ENCODE measurements around the gene NUDT3. TPM values are rescaled to one million over a fixed set of nuclear protein-coding genes. Genes with fewer than 3 reads are reported as not detected.
"Not testable (repeated sequence)": the region's sequence is repeated elsewhere in the genome, so short reads cannot be mapped to it uniquely, and the experiment has no call there.

NUDT3 gene
- total RNA-seq, 1 donor from 2014 or later, result 16.6 TPM

DNA sequence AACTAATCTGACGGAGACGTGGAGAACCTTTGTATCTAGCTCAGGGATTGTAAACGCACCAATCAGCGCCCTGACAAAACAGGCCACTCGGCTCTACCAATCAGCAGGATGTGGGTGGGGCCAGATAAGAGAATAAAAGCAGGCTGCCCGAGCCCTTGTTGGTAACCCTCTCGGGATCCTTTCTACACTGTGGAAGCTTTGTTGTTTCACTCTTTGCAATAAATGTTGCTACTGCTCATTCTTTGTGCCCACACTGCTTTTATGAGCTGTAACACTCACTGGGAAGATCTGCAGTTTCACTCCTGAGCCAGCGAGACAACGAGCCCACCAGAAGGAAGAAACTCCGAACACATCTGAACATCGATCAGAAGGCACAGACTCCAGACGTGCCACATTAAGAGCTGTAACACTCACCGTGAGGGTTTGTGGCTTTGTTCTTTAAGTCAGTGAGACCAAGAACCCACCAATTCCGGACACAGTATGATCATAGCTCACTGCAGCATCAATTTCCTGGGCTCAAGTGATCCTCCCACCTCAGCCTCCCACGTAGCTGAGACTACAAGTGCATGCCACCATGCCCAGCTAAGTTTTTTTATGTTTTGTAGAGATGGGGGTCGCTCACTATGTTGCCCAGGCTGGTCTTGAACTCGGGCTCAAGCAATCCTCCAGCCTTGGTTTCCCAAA is 122.7 kb downstream of the NUDT3 start:
- ATAC-seq; DNase-seq (ENCODE audit: low spot score): not testable (repeated sequence)

DNA sequence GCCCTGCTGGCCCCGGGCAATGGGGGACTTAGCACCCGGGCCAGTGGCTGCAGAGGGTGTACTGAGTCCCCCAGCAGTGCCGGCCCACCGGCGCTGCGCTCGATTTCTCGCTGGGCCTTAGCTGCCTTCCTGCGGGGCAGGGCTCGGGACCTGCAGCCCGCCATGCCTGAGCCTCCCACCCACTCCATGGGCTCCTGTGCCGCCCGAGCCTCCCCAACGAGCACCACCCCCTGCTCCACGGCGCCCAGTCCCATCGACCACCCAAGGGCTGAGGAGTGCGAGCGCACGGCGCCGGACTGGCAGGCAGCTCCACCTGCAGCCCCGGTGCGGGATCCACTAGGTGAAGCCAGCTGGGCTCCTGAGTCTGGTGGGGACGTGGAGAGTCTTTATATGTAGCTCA is 123.3 kb downstream of the NUDT3 start:
- not testable (repeated sequence) for DNase-seq (ENCODE audit: low spot score); ATAC-seq

DNA sequence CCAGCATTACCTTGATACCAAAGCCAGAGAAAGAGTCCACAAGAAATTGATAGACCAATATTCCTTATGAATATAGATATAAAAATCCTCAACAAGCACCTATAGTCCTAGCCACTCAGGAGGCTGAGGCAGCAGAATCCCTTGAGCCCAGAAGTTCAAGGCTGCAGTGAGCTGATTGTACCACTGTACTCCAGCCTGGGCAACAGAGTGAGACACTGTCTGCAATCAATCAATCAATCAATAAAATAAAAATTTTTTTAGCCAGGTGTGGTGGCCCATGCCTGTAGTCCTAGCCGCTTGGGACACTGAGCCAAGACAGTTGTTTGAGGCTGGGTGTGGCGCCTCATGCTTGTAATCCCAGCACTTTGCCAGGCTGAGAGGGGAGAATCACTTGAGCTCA is 124.7 kb downstream of the NUDT3 start:
- DNase-seq (ENCODE audit: low spot score) (no peak), ATAC-seq (no peak)

DNA sequence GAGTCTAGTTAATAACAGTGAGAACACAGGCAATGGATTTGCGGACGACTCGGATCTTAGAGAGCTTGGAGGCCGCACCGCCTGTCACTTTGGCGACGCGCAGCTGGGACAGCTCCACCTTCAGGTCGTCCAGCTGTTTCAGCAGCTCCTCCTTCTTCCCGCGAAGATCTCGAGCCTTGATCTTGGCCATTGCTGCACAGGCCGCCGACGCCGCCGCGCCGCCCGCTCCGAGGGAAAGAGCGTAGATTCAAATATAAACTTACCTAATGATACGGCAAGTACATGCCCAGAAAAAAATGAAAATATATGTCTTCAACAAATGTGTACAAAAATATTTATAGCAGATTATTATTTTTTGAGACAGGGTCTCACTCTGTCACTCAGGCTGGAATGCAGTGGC is 129.0 kb downstream of the NUDT3 start:
- ATAC-seq, result not testable (repeated sequence)

DNA sequence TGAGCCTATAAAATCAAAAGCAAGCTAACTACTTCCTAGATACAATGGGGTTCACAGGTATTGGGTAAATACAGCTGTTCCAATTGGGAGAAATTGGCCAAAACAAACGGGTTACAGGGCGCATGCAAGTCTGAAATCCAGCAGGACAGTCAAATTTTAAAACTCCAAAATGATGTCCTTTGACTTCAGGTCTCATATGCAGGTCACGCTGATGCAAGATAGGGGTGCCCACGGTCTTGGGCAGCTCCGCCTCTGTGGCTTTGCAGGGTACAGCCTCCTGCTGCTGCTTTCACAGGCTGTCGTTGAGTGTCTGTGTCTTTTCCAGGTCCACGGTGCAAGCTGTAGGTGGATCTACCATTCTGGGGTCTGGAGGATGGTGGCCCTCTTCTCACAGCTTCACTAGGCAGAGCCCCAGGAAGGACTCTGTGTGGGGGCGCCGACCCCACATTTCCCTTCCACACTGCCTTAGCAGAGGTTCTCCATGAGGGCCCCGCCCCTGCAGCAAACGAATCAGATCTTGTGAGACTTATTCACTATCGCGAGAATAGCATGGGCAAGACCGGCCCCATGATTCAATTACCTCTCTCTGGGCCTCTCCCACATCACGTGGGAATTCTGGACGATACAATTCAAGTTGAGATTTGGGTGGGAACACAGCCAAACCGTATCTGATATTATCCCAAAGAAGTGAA is 131.7 kb downstream of the NUDT3 start:
- DNase-seq (ENCODE audit: low spot score), result no peak

More for the DNA sequence above, 129.0 kb downstream of the NUDT3 start:
- DNase-seq (ENCODE audit: low spot score), result not testable (repeated sequence)

DNA sequence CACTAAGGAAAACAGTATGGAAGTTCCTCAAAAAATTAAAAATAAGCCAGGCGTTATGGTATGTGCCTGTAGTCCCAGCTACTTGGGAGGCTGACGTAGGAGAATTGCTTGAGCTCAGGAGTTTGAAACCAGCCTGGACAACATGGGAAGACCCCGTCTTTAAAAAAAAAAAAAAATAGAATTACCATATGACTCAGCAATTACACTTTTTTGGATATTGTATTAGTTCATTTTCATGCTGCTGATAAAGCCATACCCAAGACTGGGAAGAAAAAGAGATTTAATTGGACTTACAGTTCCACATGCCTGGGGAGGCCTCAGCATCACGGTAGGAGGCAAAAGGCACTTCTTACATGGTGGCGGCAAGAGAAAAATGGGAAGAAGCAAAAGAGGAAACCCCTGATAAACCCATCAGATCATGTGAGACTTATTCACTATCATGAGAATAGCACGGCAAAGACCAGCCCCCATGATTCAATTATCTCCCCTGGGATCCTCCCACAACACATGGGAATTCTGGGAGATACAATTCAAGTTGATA is 132.9 kb downstream of the NUDT3 start:
- no peak for DNase-seq (ENCODE audit: low spot score)
- no peak for ATAC-seq

More for the DNA sequence above, 131.7 kb downstream of the NUDT3 start:
- ATAC-seq, result no peak

DNA sequence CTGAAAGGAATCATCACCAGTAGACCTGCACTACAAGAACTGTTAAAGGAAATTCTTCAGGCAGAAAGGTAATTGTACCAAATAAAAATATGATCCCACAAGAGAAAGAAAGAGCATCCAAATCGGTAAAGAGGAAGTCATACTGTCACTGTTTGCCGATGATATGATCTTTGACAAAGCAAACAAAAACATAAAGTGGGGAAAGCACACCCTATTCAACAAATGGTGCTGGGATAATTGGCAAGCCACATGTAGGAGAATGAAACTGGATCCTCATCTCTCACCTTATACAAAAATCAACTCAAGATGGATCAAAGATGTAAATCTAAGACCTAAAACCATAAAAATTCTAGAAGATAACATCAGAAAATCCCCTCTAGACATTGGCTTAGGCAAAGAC is 140.1 kb downstream of the NUDT3 start:
- DNase-seq (ENCODE audit: low spot score); ATAC-seq: not testable (repeated sequence)

DNA sequence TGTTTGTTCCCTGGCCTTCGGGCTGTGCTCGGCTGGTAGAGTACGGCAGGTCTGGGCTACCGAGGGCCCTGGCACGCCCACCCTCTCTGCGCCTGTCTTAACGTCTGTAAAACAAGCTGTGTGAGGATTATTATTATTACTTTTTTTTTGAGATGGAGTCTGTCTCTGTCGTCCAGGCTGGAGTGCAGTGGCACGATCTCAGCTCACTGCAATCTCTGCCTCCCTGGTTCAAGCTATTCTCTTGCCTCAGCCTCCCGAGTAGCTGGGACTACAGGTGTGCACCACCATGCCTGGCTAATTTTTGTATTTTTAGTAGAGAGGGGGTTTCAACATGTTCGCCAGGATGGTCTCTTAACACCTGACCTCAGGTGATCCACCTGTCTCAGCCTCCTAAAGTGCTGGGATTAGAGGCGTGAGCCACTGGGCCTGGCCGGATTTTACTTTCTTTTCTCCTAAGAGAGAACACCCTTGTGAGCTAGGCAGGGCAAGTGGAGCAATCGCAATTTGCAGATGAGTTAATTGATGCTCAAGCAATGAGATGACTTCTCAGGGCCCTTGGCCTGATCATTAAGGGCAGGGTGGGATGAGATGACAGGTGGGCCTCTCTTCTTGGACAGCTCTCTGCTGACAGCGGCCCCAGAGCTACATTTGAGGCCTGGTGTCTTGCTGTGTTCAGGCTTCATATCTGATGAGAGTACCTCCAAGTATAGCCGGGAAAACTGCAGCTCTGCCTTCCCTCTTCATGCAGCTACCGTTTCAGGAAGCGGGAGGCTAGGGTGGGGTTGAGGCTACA is 142.8 kb downstream of the NUDT3 start:
- ATAC-seq (peak; percentile 44), DNase-seq (ENCODE audit: low spot score) (no peak)

DNA sequence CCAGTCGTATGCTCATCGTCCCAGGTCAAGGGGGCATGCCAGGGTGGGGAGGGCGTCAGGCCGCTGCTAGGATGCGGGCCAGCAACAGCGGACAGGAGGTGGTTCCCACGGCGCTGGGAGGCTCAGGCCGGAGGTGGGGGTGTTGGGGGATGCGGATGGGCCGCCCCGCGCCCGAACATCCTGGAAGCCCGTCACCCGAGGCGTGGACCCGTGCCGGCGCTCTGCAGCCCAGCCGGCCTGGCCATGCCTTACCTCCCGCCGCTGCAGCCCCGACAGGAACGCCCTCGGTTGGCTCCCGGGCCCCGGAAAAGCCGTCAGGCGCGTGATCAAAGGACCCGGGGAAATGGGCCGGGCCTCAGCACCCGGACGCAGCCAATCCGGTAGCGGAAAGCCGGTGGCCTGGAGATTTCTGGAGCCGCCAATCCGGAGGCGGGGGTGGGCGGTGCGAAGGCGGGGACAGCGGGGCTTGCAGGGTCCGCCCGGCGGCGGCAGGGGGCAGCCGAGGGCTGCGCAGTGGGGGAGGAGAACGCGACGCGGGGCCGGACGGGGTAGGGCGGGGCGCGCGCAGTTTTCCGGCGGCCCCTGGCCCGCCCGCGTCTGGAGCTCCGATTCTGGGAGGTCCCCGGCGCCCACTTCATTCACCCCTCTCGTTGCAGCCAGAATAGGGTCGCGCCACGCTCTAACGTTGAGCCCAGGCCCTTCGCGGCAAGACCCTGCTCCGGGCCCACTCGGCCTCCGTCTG is 143.6 kb downstream of the NUDT3 start, which contains the start of gene SMIM29:
Gene SMIM29, minus strand, starts transcription at position 280 of the 742 bp plus-strand sequence. CDS start 1,215 bp downstream, outside the sequence.
- peak; percentile 99 for DNase-seq (ENCODE audit: low spot score)
- peak; percentile 94 for ATAC-seq

DNA sequence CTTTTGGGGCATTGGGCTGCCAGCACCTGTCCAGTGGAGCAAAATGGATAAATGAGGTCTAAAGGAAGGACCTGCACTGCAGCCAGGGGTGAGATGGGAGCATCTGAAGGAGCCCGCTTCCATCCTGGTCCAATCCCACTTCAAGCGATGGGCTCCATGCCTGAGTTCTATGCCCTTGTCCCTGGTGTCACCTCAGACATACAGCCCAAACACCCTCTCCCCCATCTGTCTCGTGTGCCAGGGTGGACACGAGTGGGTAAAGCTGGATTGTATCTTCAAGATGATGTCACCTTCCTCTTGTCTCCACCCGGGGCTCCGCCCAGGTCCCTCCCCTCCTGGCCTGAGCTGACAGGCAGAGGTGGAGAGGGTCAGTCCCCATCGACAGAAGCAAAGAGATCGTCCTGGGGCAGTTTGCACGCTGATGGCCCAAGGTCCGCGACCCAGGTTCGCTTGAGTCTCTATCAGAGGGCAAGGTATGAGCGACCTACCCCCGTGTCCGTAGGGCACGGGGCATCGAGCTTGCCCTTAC is 144.2 kb downstream of the NUDT3 start:
- ATAC-seq (peak; percentile 61), DNase-seq (ENCODE audit: low spot score) (peak; percentile 73)

DNA sequence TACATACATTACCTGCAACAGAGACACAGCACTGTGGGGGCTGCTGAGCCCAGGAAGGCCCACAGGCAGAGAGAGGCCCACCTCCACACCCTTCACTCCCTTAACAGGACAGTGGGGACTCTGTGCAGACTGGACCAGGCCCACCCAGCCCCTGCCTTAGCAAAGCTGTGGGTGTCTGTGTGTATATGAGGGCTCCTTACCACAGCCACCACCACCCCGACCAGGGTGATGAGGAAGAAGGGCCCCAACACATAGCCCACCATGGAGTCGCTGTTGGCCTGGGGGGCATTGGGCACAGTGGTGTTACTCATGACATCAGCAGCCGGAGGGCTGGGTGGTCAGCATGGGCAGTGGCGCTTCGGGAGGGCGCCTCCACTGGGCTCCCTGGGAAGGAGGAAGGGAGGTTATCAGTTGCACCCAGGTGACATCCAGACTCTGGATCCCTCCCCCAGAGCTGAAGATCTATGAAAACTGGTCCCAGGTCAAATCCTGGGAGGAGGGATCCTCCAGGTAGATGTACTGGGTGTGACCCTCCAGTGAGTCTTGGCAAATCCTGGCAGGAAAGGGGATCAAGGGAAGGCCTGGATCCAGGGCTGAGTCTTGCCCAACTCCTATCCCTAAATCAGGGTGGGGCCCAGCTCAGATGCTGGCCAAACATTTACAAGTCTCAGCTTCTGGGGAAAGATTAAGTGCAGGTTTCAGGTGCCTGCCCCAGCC is 144.8 kb downstream of the NUDT3 start:
- ATAC-seq (no peak), DNase-seq (ENCODE audit: low spot score) (no peak)

DNA sequence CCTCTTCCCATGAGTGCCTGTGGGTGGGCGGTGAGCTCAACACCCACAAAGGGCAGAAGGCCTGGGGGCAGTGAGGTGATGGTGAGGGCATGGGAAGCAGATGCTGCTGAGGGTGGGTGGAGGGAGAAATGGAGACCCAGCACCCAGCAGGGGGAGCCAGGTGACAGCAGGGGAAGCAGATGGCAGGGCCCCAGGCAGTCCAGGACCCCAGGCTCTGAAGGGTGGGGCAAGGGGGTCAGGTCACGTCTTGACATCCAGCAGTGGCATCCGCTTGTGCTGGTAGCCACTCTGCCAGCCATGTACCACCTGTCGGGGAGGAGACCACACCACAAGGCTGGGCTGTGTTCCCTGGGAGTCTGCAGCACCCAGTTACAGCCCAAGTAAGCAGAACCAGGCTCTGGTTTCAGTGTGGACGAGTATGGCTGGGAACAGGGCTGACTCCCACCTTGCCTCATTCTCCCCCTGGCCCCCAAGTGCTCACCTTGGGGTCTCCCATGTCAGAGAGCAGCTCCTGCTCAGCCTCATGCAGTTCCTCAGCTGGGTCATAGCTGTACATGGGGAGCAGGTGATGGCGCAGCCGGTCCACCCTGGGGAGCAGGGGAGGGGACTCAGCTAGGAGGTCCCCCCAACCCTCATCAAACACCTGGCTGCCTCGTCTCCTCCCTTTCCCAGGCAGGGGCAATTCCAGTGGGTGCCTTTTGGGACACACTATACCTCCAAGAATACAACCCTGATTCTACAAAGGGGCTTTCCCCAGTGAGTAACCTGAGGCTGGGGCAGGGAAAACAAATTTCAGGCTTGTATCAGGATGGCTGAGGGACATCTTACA is 145.7 kb downstream of the NUDT3 start:
- ATAC-seq, result no peak
- no peak for DNase-seq (ENCODE audit: low spot score)

DNA sequence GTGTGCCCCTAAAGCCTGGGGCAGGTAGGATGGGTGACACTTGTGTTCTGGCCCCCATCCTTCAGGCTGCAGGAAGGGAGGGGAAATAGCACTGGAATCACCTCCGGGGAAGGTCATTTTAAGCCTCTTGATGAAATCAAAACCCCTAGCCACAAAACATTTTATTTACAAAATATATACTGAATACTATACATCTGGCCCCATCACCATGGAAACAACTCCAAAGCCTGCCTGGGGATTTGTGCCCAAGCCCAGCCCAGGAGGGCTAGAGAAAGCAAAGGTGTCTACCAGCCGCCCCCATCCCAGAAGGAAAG is 146.3 kb downstream of the NUDT3 start:
- ATAC-seq (no peak), DNase-seq (ENCODE audit: low spot score) (no peak)

DNA sequence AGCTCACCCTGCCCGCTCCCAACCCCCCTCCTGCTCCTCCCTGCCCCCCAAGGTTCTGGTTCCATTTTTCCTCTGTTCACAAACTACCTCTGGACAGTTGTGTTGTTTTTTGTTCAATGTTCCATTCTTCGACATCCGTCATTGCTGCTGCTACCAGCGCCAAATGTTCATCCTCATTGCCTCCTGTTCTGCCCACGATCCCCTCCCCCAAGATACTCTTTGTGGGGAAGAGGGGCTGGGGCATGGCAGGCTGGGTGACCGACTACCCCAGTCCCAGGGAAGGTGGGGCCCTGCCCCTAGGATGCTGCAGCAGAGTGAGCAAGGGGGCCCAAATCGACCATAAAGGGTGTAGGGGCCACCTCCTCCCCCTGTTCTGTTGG is 146.7 kb downstream of the NUDT3 start:
- DNase-seq (ENCODE audit: low spot score); ATAC-seq: not testable (repeated sequence)

DNA sequence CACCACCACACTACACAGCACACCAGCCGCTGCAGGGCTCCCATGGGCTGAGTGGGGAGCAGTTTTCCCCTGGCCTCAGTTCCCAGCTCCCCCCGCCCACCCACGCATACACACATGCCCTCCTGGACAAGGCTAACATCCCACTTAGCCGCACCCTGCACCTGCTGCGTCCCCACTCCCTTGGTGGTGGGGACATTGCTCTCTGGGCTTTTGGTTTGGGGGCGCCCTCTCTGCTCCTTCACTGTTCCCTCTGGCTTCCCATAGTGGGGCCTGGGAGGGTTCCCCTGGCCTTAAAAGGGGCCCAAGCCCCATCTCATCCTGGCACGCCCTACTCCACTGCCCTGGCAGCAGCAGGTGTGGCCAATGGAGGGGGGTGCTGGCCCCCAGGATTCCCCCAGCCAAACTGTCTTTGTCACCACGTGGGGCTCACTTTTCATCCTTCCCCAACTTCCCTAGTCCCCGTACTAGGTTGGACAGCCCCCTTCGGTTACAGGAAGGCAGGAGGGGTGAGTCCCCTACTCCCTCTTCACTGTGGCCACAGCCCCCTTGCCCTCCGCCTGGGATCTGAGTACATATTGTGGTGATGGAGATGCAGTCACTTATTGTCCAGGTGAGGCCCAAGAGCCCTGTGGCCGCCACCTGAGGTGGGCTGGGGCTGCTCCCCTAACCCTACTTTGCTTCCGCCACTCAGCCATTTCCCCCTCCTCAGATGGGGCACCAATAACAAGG is 147.3 kb downstream of the NUDT3 start:
- not testable (repeated sequence) for ATAC-seq; DNase-seq (ENCODE audit: low spot score)

DNA sequence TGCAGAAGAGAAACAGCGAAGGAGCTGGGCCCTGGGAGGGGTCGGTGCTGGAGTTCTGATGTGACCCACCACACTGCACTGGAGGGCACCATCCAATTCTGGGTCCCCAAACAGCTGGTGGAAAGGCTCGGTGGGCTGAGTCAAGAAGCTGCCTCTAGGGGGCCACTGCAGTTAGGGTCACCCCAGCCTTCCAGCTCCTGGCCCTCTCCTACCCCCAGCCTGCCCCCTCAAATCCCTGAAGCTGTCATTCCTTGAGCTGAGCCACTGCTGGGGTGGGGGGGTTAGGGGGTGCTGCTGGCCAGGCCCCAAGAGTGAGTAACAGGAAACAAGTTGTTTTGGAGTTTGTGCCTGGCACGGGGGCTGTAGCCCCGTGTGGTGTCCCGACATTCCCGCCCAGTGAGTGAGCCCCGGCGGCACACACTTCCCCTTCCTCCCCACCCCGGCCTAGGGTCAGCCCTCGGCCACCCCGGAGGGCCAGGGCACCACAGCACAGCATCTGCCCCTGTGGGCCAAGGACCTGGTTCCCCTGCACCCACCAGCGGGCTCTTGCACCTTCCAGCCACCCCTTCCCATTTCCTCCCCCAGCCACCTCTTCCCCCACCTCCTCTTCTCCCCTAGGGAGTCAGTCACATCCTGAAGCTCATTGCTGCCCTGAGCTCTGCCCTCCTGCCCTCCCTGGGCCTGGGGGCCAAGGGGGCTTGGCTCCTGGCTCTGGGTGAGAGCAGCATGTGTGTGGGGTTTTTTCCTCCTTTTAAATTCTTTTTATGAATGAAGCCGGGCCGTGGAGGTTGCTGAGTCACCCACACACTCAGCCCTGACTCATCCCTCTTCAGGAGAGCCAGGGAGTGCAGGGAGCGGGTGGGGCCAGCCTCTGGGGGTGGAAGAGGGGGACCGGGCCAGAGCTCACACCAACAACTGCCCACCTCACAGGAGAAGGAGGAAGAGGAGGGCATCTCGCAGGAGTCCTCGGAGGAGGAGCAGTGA is 148.3 kb downstream of the NUDT3 start:
- no peak for ATAC-seq

More for the DNA sequence above, 148.3 kb downstream of the NUDT3 start:
- DNase-seq (ENCODE audit: low spot score), result peak; percentile 43

Data from left lobe of liver (tissue), 2 donors.